HepG2 (cell line): ENCODE results near the gene TTYH1. TPM values are rescaled to one million over a fixed set of nuclear protein-coding genes. Genes with fewer than 3 reads are reported as not detected.
A peak's percentile ranks its signal among the peaks of the same experiment; 100 is the strongest.

ENCODE experiments used
- ATAC-seq: fragments of 200-7000 bp; cut with Tn5 transposase; 3 replicates; pipeline ENCODE4 v1.9.1; 2020; ENCODE audit warnings: mild to moderate bottlenecking, moderate library complexity
- BruUV-seq: library from RNA; stranded (reverse); fragments of 400-500 nt; replicated peaks from 2 replicates; lab custom pipeline; 2021; lab: Mats Ljungman, UMichigan
- CTCF ChIA-PET: fragments of 300-600 bp; formaldehyde crosslinking; extraction: SDS; loops from one replicate; lab custom pipeline; 2021; ENCODE audit warnings: low total read pairs, inconsistent platforms, low intra/inter-chr PET ratio; lab: Yijun Ruan, JAX
- POLR2A ChIA-PET: fragments of 350-600 bp; sonication (Branson Sonifier 250); formaldehyde crosslinking; loops from one replicate; lab custom pipeline; 2020; ENCODE audit warnings: antibody characterized with exemption, inconsistent platforms; lab: Yijun Ruan, JAX
- DNase-seq: peaks from one replicate; pipeline ENCODE4 v3.0.0-alpha.2; 2015; ENCODE audit warnings: low spot score
- FAIRE-seq: peaks from 3 replicates; lab custom pipeline; 2011; peaks lifted over from hg19 to GRCh38; lab: Jason Lieb, UNC
- H2AFZ ChIP-seq: one replicate; pipeline ENCODE4 v1.6.1; 2011; ENCODE audit warnings: low read length, inconsistent platforms
- H3K27ac ChIP-seq: fragments of 300-600 bp; 3 replicates; pipeline ENCODE4 v1.8.0; 2011; ENCODE audit warnings: mixed run types, mild to moderate bottlenecking, mixed read lengths, low read length, inconsistent platforms; ENCODE audit not compliant: insufficient read depth; ENCODE audit errors: extremely low read length
- H3K27me3 ChIP-seq, 2 experiments: fragments of 200-600 bp in 1 of 2; 2 replicates in 1 of 2; 3 replicates in 1 of 2; pipeline versions ENCODE4 v1.6.0 to v1.8.0; 2011; ENCODE audit warnings: low read length in 2 of 2, mild to moderate bottlenecking in 2 of 2, moderate library complexity in 2 of 2, inconsistent platforms in 1 of 2; ENCODE audit not compliant: insufficient read depth in 2 of 2, control insufficient read depth in 1 of 2
- H3K36me3 ChIP-seq, 2 experiments: fragments of 200-600 bp in 1 of 2; replicated peaks in 1 of 2; 2 replicates in 1 of 2; 3 replicates in 1 of 2; pipeline versions ENCODE4 v1.5.1 to v1.8.0; 2011; ENCODE audit warnings: low read length in 2 of 2, inconsistent platforms in 1 of 2; ENCODE audit not compliant: insufficient read depth in 2 of 2, control insufficient read depth in 1 of 2
- H3K4me1 ChIP-seq: 2 replicates; pipeline ENCODE4 v1.5.1; 2012; ENCODE audit warnings: low read length, inconsistent platforms; ENCODE audit not compliant: insufficient read depth
- H3K4me2 ChIP-seq: 2 replicates; pipeline ENCODE4 v1.6.0; 2011; ENCODE audit warnings: low read depth, low read length, inconsistent platforms
- H3K4me3 ChIP-seq, 3 experiments: fragments of 200-600 bp in 1 of 3; sonication (generic), shearing (Covaris generic) in 1 of 3; replicated peaks in 1 of 3; 2 replicates each; pipeline ENCODE4 v1.5.1; 2011 to 2016; ENCODE audit warnings: low read length in 3 of 3, inconsistent platforms in 2 of 3, low read depth in 2 of 3, mild to moderate bottlenecking in 2 of 3, control low read depth in 1 of 3, mixed read lengths in 1 of 3; ENCODE audit not compliant: insufficient read depth in 1 of 3
- H3K79me2 ChIP-seq: one replicate; pipeline ENCODE4 v1.6.1; 2011; ENCODE audit warnings: low read length, inconsistent platforms; ENCODE audit not compliant: insufficient read depth
- H3K9ac ChIP-seq: 2 replicates; pipeline ENCODE4 v1.6.0; 2011; ENCODE audit warnings: mild to moderate bottlenecking, low read depth, low read length, inconsistent platforms; ENCODE audit not compliant: insufficient read depth
- H3K9me3 ChIP-seq: 2 replicates; pipeline ENCODE4 v1.5.1; 2012; ENCODE audit warnings: mild to moderate bottlenecking, low read length
- H4K20me1 ChIP-seq: 2 replicates; pipeline ENCODE4 v1.6.0; 2011; ENCODE audit warnings: inconsistent platforms, mild to moderate bottlenecking, low read length, moderate library complexity; ENCODE audit not compliant: insufficient read depth
- AGO2 ChIP-seq: fragments of 200-400 bp; formaldehyde crosslinking; optimal IDR thresholded peaks from 2 replicates; pipeline ENCODE3; 2017; ENCODE audit warnings: mild to moderate bottlenecking, low read depth, low read length, moderate library complexity
- ATF4 ChIP-seq, 2 experiments: fragments of 450-650 bp in 1 of 2; sonication (generic) in 1 of 2; formaldehyde crosslinking; IDR thresholded peaks; 2 replicates each; pipeline versions ENCODE4 v1.5.0 to v1.8.0; 2020 to 2022; ENCODE audit warnings: mild to moderate bottlenecking in 1 of 2, missing genetic modification reagents in 1 of 2
- HES4 ChIP-seq: sonication (generic); formaldehyde crosslinking; IDR thresholded peaks from 2 replicates; pipeline ENCODE4 v1.9.0; 2021; ENCODE audit warnings: mild to moderate bottlenecking, missing genetic modification reagents, borderline replicate concordance
- MEF2D ChIP-seq: sonication (generic); formaldehyde crosslinking; IDR thresholded peaks from 2 replicates; pipeline ENCODE4 v1.5.1; 2020; ENCODE audit warnings: mild to moderate bottlenecking, missing genetic modification reagents
- NONO ChIP-seq, 2 experiments: fragments of 450-650 bp in 1 of 2; sonication (generic) in 1 of 2; formaldehyde crosslinking in 1 of 2; IDR thresholded peaks in 1 of 2; conservative IDR thresholded peaks in 1 of 2; 2 replicates each; pipeline versions ENCODE4 v1.6.1 to v1.8.0; 2017 to 2022; ENCODE audit warnings: mild to moderate bottlenecking in 1 of 2, missing genetic modification reagents in 1 of 2, moderate library complexity in 1 of 2
- PAF1 ChIP-seq: IDR thresholded peaks from 2 replicates; pipeline ENCODE4 v1.6.1; 2016; ENCODE audit warnings: missing genetic modification reagents, missing compliant biosample characterization
- PAWR ChIP-seq: sonication (generic); formaldehyde crosslinking; IDR thresholded peaks from 2 replicates; pipeline ENCODE4 v1.4.0; 2020; ENCODE audit warnings: missing genetic modification reagents, mild to moderate bottlenecking, borderline replicate concordance
- PHB2 ChIP-seq: fragments of 450-650 bp; IDR thresholded peaks from 2 replicates; pipeline ENCODE4 v1.6.1; 2018; ENCODE audit not compliant: partially characterized antibody
- POLR2A ChIP-seq, 2 experiments: IDR thresholded peaks; 2 replicates each; pipeline ENCODE4 v1.6.1; 2011; ENCODE audit warnings: low read depth in 2 of 2, low read length in 2 of 2, mild to moderate bottlenecking in 1 of 2, moderate library complexity in 1 of 2; ENCODE audit not compliant: insufficient read depth in 1 of 2
- POLR2AphosphoS5 ChIP-seq: IDR thresholded peaks from 2 replicates; pipeline ENCODE4 v1.6.1; 2012; ENCODE audit warnings: low read depth, low read length
- POLR2G ChIP-seq: fragments of 200-400 bp; formaldehyde crosslinking; IDR thresholded peaks from 2 replicates; pipeline ENCODE4 v1.6.1; 2018; ENCODE audit warnings: mild to moderate bottlenecking, low read depth, low read length, moderate library complexity
- RAD21 ChIP-seq: fragments of 450-650 bp; formaldehyde crosslinking; IDR thresholded peaks from 2 replicates; pipeline ENCODE4 v1.5.0; 2020; ENCODE audit warnings: mild to moderate bottlenecking
- RARG ChIP-seq: sonication (generic); formaldehyde crosslinking; IDR thresholded peaks from 2 replicates; pipeline ENCODE4 v1.4.0; 2020; ENCODE audit warnings: low read depth, mild to moderate bottlenecking, missing genetic modification reagents
- SSRP1 ChIP-seq: IDR thresholded peaks from 2 replicates; pipeline ENCODE4 v1.6.1; 2016; ENCODE audit warnings: control low read depth
- ZC3H13 ChIP-seq: sonication (generic); formaldehyde crosslinking; IDR thresholded peaks from 2 replicates; pipeline ENCODE4 v1.8.1; 2023; ENCODE audit warnings: mild to moderate bottlenecking, missing genetic modification reagents, moderate library complexity
- ZNF572 ChIP-seq: sonication (generic); formaldehyde crosslinking; IDR thresholded peaks from 2 replicates; pipeline ENCODE4 v1.5.1; 2020; ENCODE audit warnings: mild to moderate bottlenecking, missing genetic modification reagents
- WGBS: methylation state at CpG from one replicate; pipeline ENCODE4 v1.1.6; 2017; ENCODE audit warnings: low lambda C conversion rate; 5-methylcytosine and 5-hydroxymethylcytosine counted together
- in situ Hi-C: cut with HindIII; loops from 2 replicates; pipeline ENCODE4 v1.10.0; 2017; ENCODE audit warnings: low pct_unique_long_range_greater_than_20kb; ENCODE audit not compliant: extremely low pct_ligation_motif_present
- intact Hi-C: fragments of 100-400 bp; cut with micrococcal nuclease; formaldehyde crosslinking; loops from one replicate; pipeline ENCODE4 v1.10.0; 2022; ENCODE audit not compliant: unreplicated experiment
- polyA plus RNA-seq, 8 experiments: library from polyadenylated mRNA; depleted of rRNA in 3 of 8; stranded (reverse) in 7 of 8; unstranded in 1 of 8; fragments of >200 nt; fragmentation: Illumina TruSeq in 4 of 8; extraction: Trizol in 4 of 8; gene quantifications; 2 replicates each; pipeline versions ENCODE4 v1.2.1 to v1.2.3, GENCODE V29; 2011 to 2016; ENCODE audit warnings: low read depth in 4 of 8, missing spikeins in 1 of 8, mixed read lengths in 1 of 8; ENCODE audit not compliant: insufficient read depth in 1 of 8
- total RNA-seq, 5 experiments: library from RNA; depleted of rRNA; stranded (reverse); fragments of >200 nt; fragmentation: Illumina TruSeq; extraction: Trizol; gene quantifications; 2 replicates each; pipeline ENCODE4 v1.2.3, GENCODE V29; 2016; ENCODE audit warnings: low read depth in 1 of 5

TTYH1 gene
- total and polyA plus RNA-seq, 2 of the 13 experiments (the other 11 are each of a cell fraction or from before 2014, with no cell fraction given) = 6.9 to 19.9 TPM

- Histone ChIP-seq H4K20me1 (peaks cover 3% of the 10 kb centered on the region; the same call in 1 of the 2 replicates), H3K79me2 (no peaks in the 10 kb centered on the region), H3K9me3 (no peaks in the 10 kb centered on the region), H3K9ac (no peak overlapping the region), H3K4me3 (no peak overlapping the region), H3K4me2 (no peak overlapping the region)
- ATAC-seq (no peak), DNase-seq (no peak)
- BruUV-seq = no TSS peak
- CTCF ChIA-PET = no interaction called here
- POLR2A ChIA-PET = interaction anchor here (1.7 to 1.8 kb wide), 2 partner anchors 14 kb away, joined by 6 to 7 read pairs; partner anchors contain the start of gene LENG8
- intact Hi-C loops = no loop called here
- in situ Hi-C loops = no loop called here
- WGBS = 93% methylated on average over 18 of the region's 23 CpGs
- TF ChIP-seq RAD21 (CRISPR knock-in tag) = no peak
- no peak for TF ChIP-seq HES4
- TF ChIP-seq AGO2 = peak; percentile 93
- peak; percentile 42; the same call in 1 of the 2 replicates for TF ChIP-seq ZC3H13
- no peak for TF ChIP-seq MEF2D (CRISPR knock-in tag)
- TF ChIP-seq POLR2A (IDR thresholded peaks at IDR 0.05; ENCODE audit: insufficient read depth in 1 of 2, low read depth in 2 of 2, low read length in 2 of 2) = peak in 1 of 2 experiments; percentile 12; a peak in 1 of 4 replicates
- TF ChIP-seq POLR2G = peak; percentile 16; the same call in 1 of the 2 replicates
- TF ChIP-seq SSRP1 (CRISPR knock-in tag) = 0 out of 2 replicates have a peak, but pooled peaks have one; percentile 9
- no peak for TF ChIP-seq ZNF572 (CRISPR knock-in tag)
- TF ChIP-seq PAWR (CRISPR knock-in tag) = no peak
- TF ChIP-seq POLR2AphosphoS5 = peak; percentile 39
- TF ChIP-seq PAF1 (CRISPR knock-in tag) = peak; percentile 45; the same call in 1 of the 2 replicates
- no peak for TF ChIP-seq RARG (CRISPR knock-in tag)
- TF ChIP-seq NONO (IDR thresholded peaks at IDR 0.05) = no peak
- TF ChIP-seq NONO (CRISPR knock-in tag; conservative IDR thresholded peaks at IDR 0.05) = peak; percentile 16; the same call in 1 of the 2 replicates
- TF ChIP-seq ATF4 (CRISPR knock-in tag; IDR thresholded peaks at IDR 0.05) = no peak
- TF ChIP-seq PHB2 = no peak
- TF ChIP-seq, all 625 proteins: peak for 8
- Histone ChIP-seq H2AFZ (no peak overlapping the region), H3K27ac (no peak overlapping the region), H3K27me3 (no peaks in the 10 kb centered on the region; a peak in 1 of 5 replicates), H3K36me3 (peaks cover 0 to 1% of the 10 kb centered on the region in 2 experiments; a peak in 1 of 5 replicates), H3K4me1 (no peaks in the 10 kb centered on the region)
- FAIRE-seq = no peak
Measured at GRCh38 chr19:54434112-54434872, 19.0 kb downstream of the TTYH1 start.
